H1 (cell line): ENCODE measurements around the gene CDH12. TPM values are rescaled to one million over a fixed set of nuclear protein-coding genes. Genes with fewer than 3 reads are reported as not detected.

Source experiments
- CTCF ChIA-PET: fragments of 300-600 bp; sonication (Branson Sonifier 250); formaldehyde crosslinking; loops from one replicate; lab custom pipeline; 2021; ENCODE audit not compliant: partially characterized antibody; lab: Charles Lee
- POLR2A ChIA-PET: fragments of 300-600 bp; sonication (Branson Sonifier 250); formaldehyde crosslinking; loops from one replicate; lab custom pipeline; 2021; ENCODE audit warnings: inconsistent platforms; ENCODE audit not compliant: partially characterized antibody; lab: Charles Lee
- DNase-seq, 2 experiments: peaks; one replicate each; pipeline versions ENCODE4 v3.0.0 to v3.0.0-alpha.2; 2010 to 2022; ENCODE audit warnings: low spot score in 2 of 2, low read depth in 1 of 2, mixed read lengths in 1 of 2
- FAIRE-seq: peaks from 2 replicates; lab custom pipeline; 2011; peaks lifted over from hg19 to GRCh38; lab: Jason Lieb, UNC
- H2AFZ ChIP-seq: 2 replicates; pipeline ENCODE4 v1.8.1; 2012; ENCODE audit warnings: low read length, inconsistent platforms
- H2AK5ac ChIP-seq: 2 replicates; pipeline ENCODE4 v1.6.1; 2013; ENCODE audit warnings: low read depth, low read length
- H2BK120ac ChIP-seq: replicated peaks from 2 replicates; pipeline ENCODE3; 2013; ENCODE audit warnings: low read depth, low read length, inconsistent platforms
- H2BK12ac ChIP-seq: 2 replicates; pipeline ENCODE4 v1.6.1; 2013; ENCODE audit warnings: low read depth, low read length
- H2BK15ac ChIP-seq: 2 replicates; pipeline ENCODE4 v1.6.1; 2013; ENCODE audit warnings: low read length
- H2BK20ac ChIP-seq: 2 replicates; pipeline ENCODE4 v1.6.1; 2013; ENCODE audit warnings: low read length
- H2BK5ac ChIP-seq: 2 replicates; pipeline ENCODE4 v1.6.1; 2013; ENCODE audit warnings: low read depth, low read length
- H3K14ac ChIP-seq: 2 replicates; pipeline ENCODE4 v1.6.1; 2013; ENCODE audit warnings: inconsistent platforms; ENCODE audit not compliant: insufficient read length
- H3K18ac ChIP-seq: 2 replicates; pipeline ENCODE4 v1.6.1; 2013; ENCODE audit warnings: low read length; ENCODE audit errors: extremely low read depth
- H3K23ac ChIP-seq: 2 replicates; pipeline ENCODE4 v1.6.1; 2013; ENCODE audit warnings: inconsistent platforms; ENCODE audit not compliant: insufficient read length
- H3K23me2 ChIP-seq: 2 replicates; pipeline ENCODE4 v1.6.1; 2013; ENCODE audit warnings: low read depth, low read length
- H3K27ac ChIP-seq: 2 replicates; pipeline ENCODE4 v1.6.1; 2011; ENCODE audit warnings: low read depth, low read length, inconsistent platforms
- H3K27me3 ChIP-seq, 4 experiments: replicated peaks in 1 of 4; 1 replicate in 1 of 4; 2 replicates in 3 of 4; pipeline versions ENCODE4 v1.6.1 to v1.8.1; 2011 to 2013; ENCODE audit warnings: low read length in 3 of 4, mild to moderate bottlenecking in 3 of 4, inconsistent platforms in 2 of 4, mixed read lengths in 2 of 4, moderate library complexity in 1 of 4; ENCODE audit not compliant: control insufficient read depth in 3 of 4, insufficient read depth in 3 of 4; ENCODE audit errors: extremely low read depth in 1 of 4
- H3K36me3 ChIP-seq, 4 experiments: 2 replicates each; pipeline versions ENCODE4 v1.6.1 to v1.8.1; 2011 to 2013; ENCODE audit warnings: mild to moderate bottlenecking in 4 of 4, low read length in 3 of 4, moderate library complexity in 2 of 4, control low read depth in 1 of 4, inconsistent platforms in 1 of 4; ENCODE audit not compliant: insufficient read depth in 4 of 4, control insufficient read depth in 2 of 4
- H3K4ac ChIP-seq: replicated peaks from 2 replicates; pipeline ENCODE3; 2013; ENCODE audit warnings: low read length, low read depth, mixed read lengths, inconsistent platforms; ENCODE audit not compliant: insufficient read length
- H3K4me1 ChIP-seq, 4 experiments: replicated peaks in 1 of 4; 1 replicate in 1 of 4; 2 replicates in 3 of 4; pipeline versions ENCODE4 v1.6.1 to v1.8.1; 2011 to 2013; ENCODE audit warnings: low read length in 3 of 4, inconsistent platforms in 2 of 4, mixed read lengths in 1 of 4; ENCODE audit not compliant: insufficient read depth in 4 of 4, control insufficient read depth in 3 of 4
- H3K4me2 ChIP-seq, 2 experiments: 2 replicates each; pipeline versions ENCODE4 v1.6.1 to v1.8.1; 2011 to 2013; ENCODE audit warnings: low read depth in 2 of 2, low read length in 2 of 2, control low read depth in 1 of 2, inconsistent platforms in 1 of 2, mild to moderate bottlenecking in 1 of 2; ENCODE audit not compliant: insufficient read depth in 1 of 2
- H3K4me3 ChIP-seq, 4 experiments: fragments of 200-600, 300-600 bp in 1 of 4; sonication (generic), shearing (Covaris generic), sonication (Bioruptor Twin) in 1 of 4; 2 replicates each; pipeline versions ENCODE4 v1.5.1 to v1.8.1; 2011 to 2016; ENCODE audit warnings: low read length in 4 of 4, low read depth in 3 of 4, control low read depth in 2 of 4, inconsistent platforms in 2 of 4, mild to moderate bottlenecking in 2 of 4, mixed read lengths in 1 of 4, moderate library complexity in 1 of 4; ENCODE audit not compliant: insufficient read depth in 2 of 4; ENCODE audit errors: extremely low read depth in 1 of 4
- H3K56ac ChIP-seq: replicated peaks from 2 replicates; pipeline ENCODE3; 2013; ENCODE audit warnings: low read depth, mild to moderate bottlenecking, mixed read lengths, low read length, inconsistent platforms; ENCODE audit not compliant: insufficient read length
- H3K79me1 ChIP-seq: 2 replicates; pipeline ENCODE4 v1.6.1; 2013; ENCODE audit warnings: low read depth, low read length, control low read depth
- H3K79me2 ChIP-seq, 2 experiments: 2 replicates each; pipeline versions ENCODE4 v1.6.1 to v1.8.1; 2012 to 2013; ENCODE audit warnings: low read length in 2 of 2, mild to moderate bottlenecking in 2 of 2, inconsistent platforms in 1 of 2; ENCODE audit not compliant: insufficient read depth in 2 of 2, control insufficient read depth in 1 of 2
- H3K9ac ChIP-seq, 4 experiments: replicated peaks in 1 of 4; 1 replicate in 1 of 4; 2 replicates in 3 of 4; pipeline versions ENCODE4 v1.6.1 to v1.8.1; 2011 to 2013; ENCODE audit warnings: low read depth in 3 of 4, low read length in 3 of 4, control low read depth in 2 of 4, mild to moderate bottlenecking in 2 of 4, moderate library complexity in 2 of 4, inconsistent platforms in 1 of 4; ENCODE audit errors: extremely low read depth in 1 of 4
- H3K9me3 ChIP-seq, 2 experiments: 2 replicates each; pipeline versions ENCODE4 v1.6.1 to v1.8.1; 2012 to 2013; ENCODE audit warnings: mild to moderate bottlenecking in 2 of 2, moderate library complexity in 2 of 2, control low read depth in 1 of 2, inconsistent platforms in 1 of 2, low read depth in 1 of 2, low read length in 1 of 2, mixed read lengths in 1 of 2; ENCODE audit not compliant: insufficient read depth in 2 of 2
- H4K20me1 ChIP-seq, 2 experiments: replicated peaks in 1 of 2; 2 replicates each; pipeline versions ENCODE3 to v1.8.1; 2011 to 2013; ENCODE audit warnings: inconsistent platforms in 2 of 2, low read length in 2 of 2, mild to moderate bottlenecking in 1 of 2; ENCODE audit not compliant: insufficient read depth in 2 of 2, control insufficient read depth in 1 of 2
- H4K5ac ChIP-seq: 2 replicates; pipeline ENCODE4 v1.6.1; 2013; ENCODE audit warnings: low read length, low read depth, mixed read lengths, inconsistent platforms; ENCODE audit not compliant: insufficient read length
- H4K8ac ChIP-seq: 2 replicates; pipeline ENCODE4 v1.8.0; 2013; ENCODE audit warnings: mild to moderate bottlenecking, moderate library complexity, low read length, inconsistent platforms; ENCODE audit not compliant: insufficient read depth; ENCODE audit errors: extremely low read depth
- H4K91ac ChIP-seq: replicated peaks from 2 replicates; pipeline ENCODE3; 2013; ENCODE audit warnings: low read length, mixed read lengths, inconsistent platforms; ENCODE audit not compliant: insufficient read length
- HDAC2 ChIP-seq, 2 experiments: fragments of 300-600 bp in 1 of 2; sonication (generic) in 1 of 2; IDR thresholded peaks; 2 replicates each; pipeline ENCODE4 v1.6.1; 2011 to 2012; ENCODE audit warnings: low read depth in 2 of 2, low read length in 2 of 2, mild to moderate bottlenecking in 2 of 2, moderate library complexity in 2 of 2, borderline replicate concordance in 1 of 2, inconsistent platforms in 1 of 2
- NANOG ChIP-seq: IDR thresholded peaks from 2 replicates; pipeline ENCODE4 v1.6.1; 2011; ENCODE audit warnings: low read length, low read depth, mild to moderate bottlenecking, inconsistent platforms; ENCODE audit not compliant: insufficient read depth, poor library complexity, severe bottlenecking
- POLR2AphosphoS5 ChIP-seq: IDR thresholded peaks from 2 replicates; pipeline ENCODE4 v1.6.1; 2011; ENCODE audit warnings: low read depth, low read length
- RXRA ChIP-seq: IDR thresholded peaks from 2 replicates; pipeline ENCODE4 v1.6.1; 2011; ENCODE audit warnings: low read depth, mild to moderate bottlenecking, low read length, moderate library complexity; ENCODE audit not compliant: insufficient read depth
- TCF12 ChIP-seq: IDR thresholded peaks from 2 replicates; pipeline ENCODE4 v1.6.1; 2011; ENCODE audit warnings: low read depth, mild to moderate bottlenecking, low read length
- ZNF274 ChIP-seq: IDR thresholded peaks from 2 replicates; pipeline ENCODE4 v1.7.0; 2012; ENCODE audit warnings: low read length, borderline replicate concordance; ENCODE audit errors: extremely low read depth
- polyA plus RNA-seq, 7 experiments: library from polyadenylated mRNA; depleted of rRNA in 3 of 7; stranded (reverse) in 5 of 7; unstranded in 2 of 7; fragments of >200 nt in 5 of 7; fragments of 200-250 nt in 2 of 7; gene quantifications; 1 replicate in 5 of 7; 2 replicates in 1 of 7; 4 replicates in 1 of 7; pipeline versions ENCODE4 v1.2.1 to v1.2.3, GENCODE V29; 2011 to 2013; ENCODE audit warnings: missing spikeins in 2 of 7, mixed read lengths in 2 of 7
- total RNA-seq: library from RNA; stranded (reverse); fragmentation: NEBNext Ultra II Directional; extraction: Animal tissue kit (Norgen Biotek cat#: 25700); gene quantifications from 2 replicates; pipeline ENCODE4 v1.2.1, GENCODE V29; 2021

CDH12 gene
- total and polyA plus RNA-seq, 2 of the 8 experiments (the other 6 are each of a cell fraction or from before 2014, with no cell fraction given), result 0.03 TPM; not detected in 1

- DNase-seq (no peak), FAIRE-seq (no peak)
- no peak overlapping the region for H2AK5ac ChIP-seq
- H3K36me3 ChIP-seq, result no peaks in the 10 kb centered on the region
- H2AFZ ChIP-seq, result no peak overlapping the region
- ChIA-PET CTCF (no interaction called here), POLR2A (no interaction called here)
- H3K14ac ChIP-seq, result no peak overlapping the region
- H4K20me1 ChIP-seq, result no peaks in the 10 kb centered on the region
- no peak overlapping the region for H3K18ac ChIP-seq
- no peaks in the 10 kb centered on the region for H3K4me1 ChIP-seq
- no peak overlapping the region for H3K23ac ChIP-seq
- H3K56ac ChIP-seq, result no peak overlapping the region
- no peaks in the 10 kb centered on the region for H3K79me2 ChIP-seq
- H4K91ac ChIP-seq, result no peak overlapping the region
- H3K23me2 ChIP-seq, result no peaks in the 10 kb centered on the region
- H3K79me1 ChIP-seq, result no peaks in the 10 kb centered on the region
- no peak overlapping the region for H3K9ac ChIP-seq
- no peak overlapping the region for H3K27ac ChIP-seq
- H2BK15ac ChIP-seq, result no peak overlapping the region
- no peak overlapping the region for H4K5ac ChIP-seq
- H3K4me3 ChIP-seq, result no peak overlapping the region
- H3K4me2 ChIP-seq, result no peak overlapping the region
- no peak overlapping the region for H2BK120ac ChIP-seq
- no peak overlapping the region for H2BK12ac ChIP-seq
- no peak overlapping the region for H4K8ac ChIP-seq
- H3K9me3 ChIP-seq, result peaks cover 8 to 10% of the 10 kb centered on the region in 2 experiments
- no peaks in the 10 kb centered on the region for H3K27me3 ChIP-seq
- TF ChIP-seq RXRA, result no peak
- TF ChIP-seq ZNF274, result 0 out of 2 replicates have a peak, but pooled peaks have one; percentile 16
- TF ChIP-seq TCF12, result 0 out of 2 replicates have a peak, but pooled peaks have one; percentile 56
- no peak for TF ChIP-seq HDAC2 (IDR thresholded peaks at IDR 0.05; ENCODE audit: borderline replicate concordance in 1 of 2, low read depth in 2 of 2, low read length in 2 of 2)
- TF ChIP-seq NANOG, result peak; percentile 64
- TF ChIP-seq POLR2AphosphoS5, result peak; percentile 66
- H2BK20ac ChIP-seq, result no peak overlapping the region
- H3K4ac ChIP-seq, result no peak overlapping the region
- H2BK5ac ChIP-seq, result no peak overlapping the region
Measured at GRCh38 chr5:22611327-22611726, 241.8 kb downstream of the CDH12 start.
